K562 (cell line): ENCODE measurements around the gene HCRT. TPM values are rescaled to one million over a fixed set of nuclear protein-coding genes. Genes with fewer than 3 reads are reported as not detected.

Experiments used
- CTBP1 ChIP-seq: fragments of 450-650 bp; IDR thresholded peaks from 2 replicates; pipeline ENCODE4 v1.6.1; 2016; ENCODE audit warnings: borderline replicate concordance
- DMBX1 ChIP-seq: fragments of 250-450 bp; sonication (Bioruptor Pico); IDR thresholded peaks from 2 replicates; pipeline ENCODE4 v1.8.0; 2022; ENCODE audit warnings: inconsistent platforms, mild to moderate bottlenecking, moderate library complexity, borderline replicate concordance
- FIP1L1 ChIP-seq: fragments of 200-400 bp; formaldehyde crosslinking; IDR thresholded peaks from 2 replicates; pipeline ENCODE4 v1.6.1; 2018; ENCODE audit warnings: mild to moderate bottlenecking, low read depth, low read length; ENCODE audit not compliant: poor library complexity, severe bottlenecking
- GATAD2A ChIP-seq: fragments of 450-650 bp; IDR thresholded peaks from 2 replicates; pipeline ENCODE4 v1.6.1; 2017
- MTA1 ChIP-seq: fragments of 450-650 bp; IDR thresholded peaks from 2 replicates; pipeline ENCODE4 v1.6.1; 2017; ENCODE audit warnings: borderline replicate concordance
- MTA3 ChIP-seq: fragments of 450-650 bp; formaldehyde crosslinking; IDR thresholded peaks from 2 replicates; pipeline ENCODE4 v1.6.1; 2017; ENCODE audit warnings: mild to moderate bottlenecking, borderline replicate concordance
- RAD51 ChIP-seq: fragments of 450-650 bp; IDR thresholded peaks from 2 replicates; pipeline ENCODE4 v1.7.1; 2016; ENCODE audit warnings: low read depth, mild to moderate bottlenecking, borderline replicate concordance
- RBM25 ChIP-seq: fragments of 200-400 bp; formaldehyde crosslinking; IDR thresholded peaks from 2 replicates; pipeline ENCODE4 v1.6.1; 2018; ENCODE audit warnings: low read length, low read depth, moderate library complexity; ENCODE audit not compliant: severe bottlenecking
- SMAD1 ChIP-seq: fragments of 150-350 bp; IDR thresholded peaks from 2 replicates; pipeline ENCODE4 v1.6.1; 2014; ENCODE audit warnings: low read length, low read depth; ENCODE audit not compliant: partially characterized antibody
- SMARCC2 ChIP-seq: fragments of 450-650 bp; IDR thresholded peaks from 2 replicates; pipeline ENCODE4 v1.6.1; 2017; ENCODE audit warnings: antibody characterized with exemption, moderate library complexity, mild to moderate bottlenecking, low read depth
- SOX6 ChIP-seq: fragments of 450-650 bp; IDR thresholded peaks from 2 replicates; pipeline ENCODE4 v1.6.1; 2014; ENCODE audit warnings: mild to moderate bottlenecking
- SP2 ChIP-seq: IDR thresholded peaks from 2 replicates; pipeline ENCODE4 v1.6.1; 2011; ENCODE audit warnings: mild to moderate bottlenecking, low read depth, low read length, moderate library complexity; ENCODE audit not compliant: poor library complexity, severe bottlenecking; ENCODE audit errors: extremely low read depth
- TEAD4 ChIP-seq, 2 experiments: sonication (generic) in 1 of 2; formaldehyde crosslinking in 1 of 2; IDR thresholded peaks; 2 replicates each; pipeline versions ENCODE4 v1.6.1 to v1.8.0; 2012 to 2022; ENCODE audit warnings: borderline replicate concordance in 1 of 2, inconsistent platforms in 1 of 2, low read length in 1 of 2, mild to moderate bottlenecking in 1 of 2, missing genetic modification reagents in 1 of 2
- UBTF ChIP-seq, 2 experiments: IDR thresholded peaks; 2 replicates each; pipeline ENCODE4 v1.6.1; 2012; ENCODE audit warnings: improper control_type of control experiment in 2 of 2, low read depth in 2 of 2, low read length in 2 of 2, borderline replicate concordance in 1 of 2
- ZBTB1 ChIP-seq: sonication (generic); formaldehyde crosslinking; IDR thresholded peaks from 2 replicates; pipeline ENCODE4 v1.8.1; 2023; ENCODE audit warnings: missing genetic modification reagents, low read depth, mild to moderate bottlenecking, borderline replicate concordance
- ZBTB7A ChIP-seq: IDR thresholded peaks from 2 replicates; pipeline ENCODE4 v1.6.1; 2011; ENCODE audit warnings: low read depth, mild to moderate bottlenecking, low read length, moderate library complexity, borderline replicate concordance; ENCODE audit not compliant: control insufficient read depth
- ZC3H11A ChIP-seq: IDR thresholded peaks from 2 replicates; pipeline ENCODE4 v1.6.1; 2012; ENCODE audit warnings: low read depth, low read length, improper control_type of control experiment
- ZNF583 ChIP-seq: fragments of 250-450 bp; sonication (Bioruptor Pico); IDR thresholded peaks from 2 replicates; pipeline ENCODE4 v1.4.0; 2020
- ZNF77 ChIP-seq: fragments of 250-450 bp; sonication (Bioruptor Pico); IDR thresholded peaks from 2 replicates; pipeline ENCODE4 v1.5.0; 2020
- polyA plus RNA-seq, 8 experiments: library from polyadenylated mRNA; depleted of rRNA in 4 of 8; stranded (reverse) in 5 of 8; unstranded in 3 of 8; fragments of >200 nt; fragmentation: Nextera tagmentation in 2 of 8; fragmentation: Illumina TruSeq in 1 of 8; extraction: Ambion mirVana in 2 of 8; extraction: Trizol in 1 of 8; gene quantifications; 2 replicates each; pipeline versions ENCODE4 v1.2.1 to v1.2.3, GENCODE V29; 2011 to 2014; ENCODE audit warnings: inconsistent platforms in 1 of 8, missing spikeins in 1 of 8
- total RNA-seq, 7 experiments: library from RNA; depleted of rRNA in 6 of 7; stranded (reverse); fragments of >200 nt in 6 of 7; fragmentation: Illumina TruSeq in 2 of 7; extraction: Trizol in 2 of 7; gene quantifications; 2 replicates each; pipeline versions ENCODE4 v1.2.1 to v1.2.3, GENCODE V29; 2011 to 2021; ENCODE audit warnings: low replicate concordance in 1 of 7
- TF ChIP-seq, protein P1 (sequence below): fragments of 450-650 bp; IDR thresholded peaks from 2 replicates; pipeline ENCODE4 v1.7.1; 2018; ENCODE audit warnings: mild to moderate bottlenecking, low read depth; ENCODE audit not compliant: partially characterized antibody
- TF ChIP-seq, protein P2 (sequence below): sonication (generic); formaldehyde crosslinking; IDR thresholded peaks from 2 replicates; pipeline ENCODE4 v1.5.0; 2020; ENCODE audit warnings: missing genetic modification reagents

The HCRT gene
- total and polyA plus RNA-seq, 9 of the 15 experiments (the other 6 are each of a cell fraction or from before 2014, with no cell fraction given), result not detected

- TF ChIP-seq CTBP1 (peak; percentile 88), SMAD1 (no peak), RAD51 (no peak), SP2 (no peak), RBM25 (peak; percentile 42), ZNF77 (CRISPR knock-in tag) (no peak), ZBTB1 (peak; percentile 64; the same call in 1 of the 2 replicates), SMARCC2 (no peak), ZBTB7A (peak; percentile 95), ZNF583 (CRISPR knock-in tag) (0 out of 2 replicates have a peak, but pooled peaks have one; percentile 59), UBTF (IDR thresholded peaks at IDR 0.05; ENCODE audit: borderline replicate concordance in 1 of 2, low read depth in 2 of 2, low read length in 2 of 2) (peak in 1 of 2 experiments; percentile 86; a peak in 2 of 4 replicates), ZC3H11A (no peak), FIP1L1 (peak; percentile 83), MTA3 (peak; percentile 54; the same call in 1 of the 2 replicates), TEAD4 (IDR thresholded peaks at IDR 0.05; ENCODE audit: low read length) (0 out of 2 replicates have a peak, but pooled peaks have one; percentile 19), TEAD4 (CRISPR knock-in tag; IDR thresholded peaks at IDR 0.05; ENCODE audit: borderline replicate concordance) (no peak), MTA1 (no peak), GATAD2A (0 out of 2 replicates have a peak, but pooled peaks have one; percentile 33), DMBX1 (peak; percentile 94), SOX6 (peak; percentile 58; the same call in 1 of the 2 replicates)
- TF ChIP-seq, protein P1, sequence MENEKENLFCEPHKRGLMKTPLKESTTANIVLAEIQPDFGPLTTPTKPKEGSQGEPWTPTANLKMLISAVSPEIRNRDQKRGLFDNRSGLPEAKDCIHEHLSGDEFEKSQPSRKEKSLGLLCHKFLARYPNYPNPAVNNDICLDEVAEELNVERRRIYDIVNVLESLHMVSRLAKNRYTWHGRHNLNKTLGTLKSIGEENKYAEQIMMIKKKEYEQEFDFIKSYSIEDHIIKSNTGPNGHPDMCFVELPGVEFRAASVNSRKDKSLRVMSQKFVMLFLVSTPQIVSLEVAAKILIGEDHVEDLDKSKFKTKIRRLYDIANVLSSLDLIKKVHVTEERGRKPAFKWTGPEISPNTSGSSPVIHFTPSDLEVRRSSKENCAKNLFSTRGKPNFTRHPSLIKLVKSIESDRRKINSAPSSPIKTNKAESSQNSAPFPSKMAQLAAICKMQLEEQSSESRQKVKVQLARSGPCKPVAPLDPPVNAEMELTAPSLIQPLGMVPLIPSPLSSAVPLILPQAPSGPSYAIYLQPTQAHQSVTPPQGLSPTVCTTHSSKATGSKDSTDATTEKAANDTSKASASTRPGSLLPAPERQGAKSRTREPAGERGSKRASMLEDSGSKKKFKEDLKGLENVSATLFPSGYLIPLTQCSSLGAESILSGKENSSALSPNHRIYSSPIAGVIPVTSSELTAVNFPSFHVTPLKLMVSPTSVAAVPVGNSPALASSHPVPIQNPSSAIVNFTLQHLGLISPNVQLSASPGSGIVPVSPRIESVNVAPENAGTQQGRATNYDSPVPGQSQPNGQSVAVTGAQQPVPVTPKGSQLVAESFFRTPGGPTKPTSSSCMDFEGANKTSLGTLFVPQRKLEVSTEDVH, result no peak
- TF ChIP-seq, protein P2, sequence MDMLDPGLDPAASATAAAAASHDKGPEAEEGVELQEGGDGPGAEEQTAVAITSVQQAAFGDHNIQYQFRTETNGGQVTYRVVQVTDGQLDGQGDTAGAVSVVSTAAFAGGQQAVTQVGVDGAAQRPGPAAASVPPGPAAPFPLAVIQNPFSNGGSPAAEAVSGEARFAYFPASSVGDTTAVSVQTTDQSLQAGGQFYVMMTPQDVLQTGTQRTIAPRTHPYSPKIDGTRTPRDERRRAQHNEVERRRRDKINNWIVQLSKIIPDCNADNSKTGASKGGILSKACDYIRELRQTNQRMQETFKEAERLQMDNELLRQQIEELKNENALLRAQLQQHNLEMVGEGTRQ (CRISPR knock-in tag), result no peak
These were observed 1.2 kb downstream of the HCRT start (continued) for GRCh38 chr17:42183741-42184711.
